K562 (cell line): Measurements from ENCODE around the gene GMPR2. TPM values are rescaled to one million over a fixed set of nuclear protein-coding genes. Genes with fewer than 3 reads are reported as not detected.
A peak's percentile ranks its signal among the peaks of the same experiment; 100 is the strongest.

ENCODE experiments used
- ATAC-seq: fragments of 200-7000 bp; cut with Tn5 transposase; 3 replicates; pipeline ENCODE4 v1.9.1; 2020; ENCODE audit warnings: moderate library complexity
- BruUV-seq: library from RNA; stranded (reverse); fragments of 400-500 nt; replicated peaks from 2 replicates; lab custom pipeline; 2021; lab: Mats Ljungman, UMichigan
- CTCF ChIA-PET: fragments of 300-600 bp; formaldehyde crosslinking; extraction: SDS; loops from one replicate; lab custom pipeline; 2021; ENCODE audit warnings: low intra/inter-chr PET ratio; lab: Yijun Ruan, JAX
- POLR2A ChIA-PET: fragments of 300-600, 350-650 bp; sonication (Branson Sonifier 250); formaldehyde crosslinking; extraction: SDS; loops from one replicate; lab custom pipeline; 2021; ENCODE audit warnings: antibody characterized with exemption, inconsistent platforms; lab: Yijun Ruan, JAX
- DNase-seq, 4 experiments: peaks; one replicate each; pipeline versions ENCODE4 v3.0.0 to v3.0.0-alpha.2; 2011 to 2018; ENCODE audit warnings: low spot score in 3 of 4, mixed read lengths in 3 of 4; ENCODE audit errors: extremely low read depth in 1 of 4
- FAIRE-seq: peaks from 2 replicates; lab custom pipeline; 2011; peaks lifted over from hg19 to GRCh38; lab: Jason Lieb, UNC
- H2AFZ ChIP-seq: 2 replicates; pipeline ENCODE4 v1.6.0; 2011; ENCODE audit warnings: low read depth, low read length, control low read depth, inconsistent platforms
- H3K27ac ChIP-seq: fragments of 200-600 bp; 3 replicates; pipeline ENCODE4 v1.8.0; 2011; ENCODE audit warnings: low read depth, mild to moderate bottlenecking, control low read depth, inconsistent platforms, low read length, moderate library complexity, mixed read lengths; ENCODE audit errors: extremely low read depth
- H3K27me3 ChIP-seq, 2 experiments: fragments of 300-600 bp in 1 of 2; 2 replicates in 1 of 2; 3 replicates in 1 of 2; pipeline versions ENCODE4 v1.6.0 to v1.8.0; 2011; ENCODE audit warnings: inconsistent platforms in 2 of 2, low read length in 2 of 2, mild to moderate bottlenecking in 1 of 2, mixed read lengths in 1 of 2, moderate library complexity in 1 of 2; ENCODE audit not compliant: control insufficient read depth in 2 of 2, insufficient read depth in 2 of 2
- H3K36me3 ChIP-seq: fragments of 300-600 bp; 3 replicates; pipeline ENCODE4 v1.8.0; 2011; ENCODE audit warnings: mild to moderate bottlenecking, low read length, inconsistent platforms; ENCODE audit not compliant: control insufficient read depth, insufficient read depth
- H3K4me1 ChIP-seq, 2 experiments: fragments of 200-600 bp in 1 of 2; replicated peaks in 1 of 2; 2 replicates in 1 of 2; 3 replicates in 1 of 2; pipeline versions ENCODE4 v1.5.1 to v1.8.0; 2011; ENCODE audit warnings: inconsistent platforms in 2 of 2, low read length in 2 of 2, mild to moderate bottlenecking in 1 of 2, mixed read lengths in 1 of 2, moderate library complexity in 1 of 2; ENCODE audit not compliant: control insufficient read depth in 2 of 2, insufficient read depth in 2 of 2
- H3K4me2 ChIP-seq: 2 replicates; pipeline ENCODE4 v1.6.1; 2011; ENCODE audit warnings: low read length, control low read depth, inconsistent platforms, mixed read lengths; ENCODE audit not compliant: insufficient read depth
- H3K4me3 ChIP-seq: fragments of 200-600 bp; sonication (generic), shearing (Covaris generic); 2 replicates; pipeline ENCODE4 v1.5.1; 2016; ENCODE audit warnings: control low read depth, inconsistent platforms
- H3K79me2 ChIP-seq: fragments of 200-600 bp; 3 replicates; pipeline ENCODE4 v1.8.0; 2011; ENCODE audit warnings: low read length, inconsistent platforms; ENCODE audit not compliant: control insufficient read depth, insufficient read depth
- H3K9ac ChIP-seq, 2 experiments: 2 replicates each; pipeline versions ENCODE4 v1.6.0 to v1.6.1; 2011; ENCODE audit warnings: low read depth in 2 of 2, low read length in 2 of 2, control low read depth in 1 of 2, inconsistent platforms in 1 of 2, mild to moderate bottlenecking in 1 of 2, mixed read lengths in 1 of 2; ENCODE audit not compliant: insufficient read depth in 1 of 2
- H3K9me1 ChIP-seq: one replicate; pipeline ENCODE4 v1.6.0; 2011; ENCODE audit warnings: inconsistent platforms, mild to moderate bottlenecking, low read length, moderate library complexity; ENCODE audit not compliant: control insufficient read depth, insufficient read depth
- H3K9me3 ChIP-seq: replicated peaks from 2 replicates; pipeline ENCODE4 v1.5.1; 2011; ENCODE audit warnings: low read depth, low read length, inconsistent platforms; ENCODE audit not compliant: control insufficient read depth, insufficient read depth
- H4K20me1 ChIP-seq: replicated peaks from 2 replicates; pipeline ENCODE4 v1.6.1; 2011; ENCODE audit warnings: low read length, inconsistent platforms, mixed read lengths; ENCODE audit not compliant: control insufficient read depth, insufficient read depth
- DIDO1 ChIP-seq: fragments of 450-650 bp; IDR thresholded peaks from 2 replicates; pipeline ENCODE4 v1.6.1; 2016; ENCODE audit warnings: low read depth, missing biosample characterization, missing genetic modification characterization
- GABPB2 ChIP-seq: fragments of 250-450 bp; sonication (Bioruptor Pico); conservative IDR thresholded peaks from 2 replicates; pipeline ENCODE4 v1.5.1; 2021; ENCODE audit warnings: mild to moderate bottlenecking
- HMG20B ChIP-seq: fragments of 250-450 bp; sonication (Bioruptor Pico); IDR thresholded peaks from 2 replicates; pipeline ENCODE4 v1.5.0; 2021; ENCODE audit warnings: mild to moderate bottlenecking
- KHSRP ChIP-seq: fragments of 450-650 bp; IDR thresholded peaks from 2 replicates; pipeline ENCODE4 v1.6.1; 2017
- RCOR1 ChIP-seq, 2 experiments: IDR thresholded peaks; 2 replicates each; pipeline ENCODE4 v1.6.1; 2012; ENCODE audit warnings: low read depth in 2 of 2, low read length in 2 of 2, borderline replicate concordance in 1 of 2, improper control_type of control experiment in 1 of 2
- STAT5B ChIP-seq: fragments of 250-450 bp; sonication (Bioruptor Pico); IDR thresholded peaks from 2 replicates; pipeline ENCODE4 v1.8.0; 2021; ENCODE audit warnings: mild to moderate bottlenecking, inconsistent platforms
- ZNF140 ChIP-seq: fragments of 250-450 bp; sonication (Bioruptor Pico); IDR thresholded peaks from 2 replicates; pipeline ENCODE4 v1.8.0; 2021; ENCODE audit warnings: moderate library complexity, mild to moderate bottlenecking, inconsistent platforms
- ZNF764 ChIP-seq: fragments of 250-450 bp; sonication (Bioruptor Pico); IDR thresholded peaks from 2 replicates; pipeline ENCODE4 v1.4.0; 2020; ENCODE audit warnings: low read depth, mild to moderate bottlenecking, moderate library complexity
- WGBS: fragments of 100-300 bp; shearing (Covaris generic); methylation state at CpG from one replicate; pipeline ENCODE4 v1.1.6; 2016; ENCODE audit warnings: low coverage, mixed read lengths; ENCODE audit not compliant: insufficient coverage; ENCODE audit errors: missing lambda C conversion rate; 5-methylcytosine and 5-hydroxymethylcytosine counted together
- in situ Hi-C: fragments of 300-500 bp; cut with MboI; formaldehyde crosslinking; loops from 4 replicates; pipeline ENCODE4 v1.15.0; 2018; ENCODE audit warnings: inconsistent platforms, mixed read lengths
- intact Hi-C: fragments of 100-400 bp; cut with micrococcal nuclease; formaldehyde crosslinking; loops from 2 replicates; pipeline ENCODE4 v1.14.2; 2022
- polyA plus RNA-seq, 8 experiments: library from polyadenylated mRNA; depleted of rRNA in 4 of 8; stranded (reverse) in 5 of 8; unstranded in 3 of 8; fragments of >200 nt; fragmentation: Nextera tagmentation in 2 of 8; fragmentation: Illumina TruSeq in 1 of 8; extraction: Ambion mirVana in 2 of 8; extraction: Trizol in 1 of 8; gene quantifications; 2 replicates each; pipeline versions ENCODE4 v1.2.1 to v1.2.3, GENCODE V29; 2011 to 2014; ENCODE audit warnings: inconsistent platforms in 1 of 8, missing spikeins in 1 of 8
- total RNA-seq, 7 experiments: library from RNA; depleted of rRNA in 6 of 7; stranded (reverse); fragments of >200 nt in 6 of 7; fragmentation: Illumina TruSeq in 2 of 7; extraction: Trizol in 2 of 7; gene quantifications; 2 replicates each; pipeline versions ENCODE4 v1.2.1 to v1.2.3, GENCODE V29; 2011 to 2021; ENCODE audit warnings: low replicate concordance in 1 of 7
- TF ChIP-seq, protein P1 (sequence below): fragments of 450-650 bp; formaldehyde crosslinking; IDR thresholded peaks from 2 replicates; pipeline ENCODE4 v1.4.0; 2020; ENCODE audit warnings: mild to moderate bottlenecking, moderate library complexity
- TF ChIP-seq, protein P2 (sequence below): fragments of 250-450 bp; sonication (Bioruptor Pico); IDR thresholded peaks from 2 replicates; pipeline ENCODE4 v1.5.0; 2021
- TF ChIP-seq, protein P3 (sequence below), 3 experiments: IDR thresholded peaks in 2 of 3; conservative IDR thresholded peaks in 1 of 3; 2 replicates each; pipeline ENCODE4 v1.5.1; 2011 to 2012; ENCODE audit warnings: low read length in 3 of 3, mild to moderate bottlenecking in 3 of 3, control low read depth in 2 of 3, improper control_type of control experiment in 1 of 3, inconsistent platforms in 1 of 3, low read depth in 1 of 3, mixed read lengths in 1 of 3, moderate library complexity in 1 of 3; ENCODE audit not compliant: insufficient read depth in 2 of 3

GMPR2 gene
- total and polyA plus RNA-seq, 9 of the 15 experiments (the other 6 are each of a cell fraction or from before 2014, with no cell fraction given), result 26.4 to 67.4 (median 36.3) TPM

DNA sequence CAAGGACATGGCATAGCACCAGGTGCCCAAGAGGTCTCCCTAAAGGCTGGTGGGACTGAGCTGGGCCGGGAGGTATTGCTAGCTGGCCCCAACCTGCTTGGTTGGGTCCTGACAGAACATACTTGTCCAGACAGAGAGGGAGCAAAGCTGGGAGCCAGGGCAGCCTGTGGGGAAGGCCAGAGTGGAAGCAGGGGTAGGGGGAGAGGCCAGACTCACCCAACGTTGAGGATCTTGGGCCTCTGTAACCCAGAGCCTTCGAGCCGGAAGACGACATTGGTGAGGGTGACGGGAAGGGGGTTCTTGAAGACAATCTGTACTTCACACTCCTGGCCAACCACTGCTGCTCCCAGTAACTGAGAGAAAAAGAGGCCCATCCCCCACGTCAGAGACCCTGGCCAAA lies 21.2 kb downstream of the GMPR2 start:
- WGBS, result 87% methylated on average over 5 of the region's 7 CpGs
- CTCF ChIA-PET, result no interaction called here
- no peak for FAIRE-seq

DNA sequence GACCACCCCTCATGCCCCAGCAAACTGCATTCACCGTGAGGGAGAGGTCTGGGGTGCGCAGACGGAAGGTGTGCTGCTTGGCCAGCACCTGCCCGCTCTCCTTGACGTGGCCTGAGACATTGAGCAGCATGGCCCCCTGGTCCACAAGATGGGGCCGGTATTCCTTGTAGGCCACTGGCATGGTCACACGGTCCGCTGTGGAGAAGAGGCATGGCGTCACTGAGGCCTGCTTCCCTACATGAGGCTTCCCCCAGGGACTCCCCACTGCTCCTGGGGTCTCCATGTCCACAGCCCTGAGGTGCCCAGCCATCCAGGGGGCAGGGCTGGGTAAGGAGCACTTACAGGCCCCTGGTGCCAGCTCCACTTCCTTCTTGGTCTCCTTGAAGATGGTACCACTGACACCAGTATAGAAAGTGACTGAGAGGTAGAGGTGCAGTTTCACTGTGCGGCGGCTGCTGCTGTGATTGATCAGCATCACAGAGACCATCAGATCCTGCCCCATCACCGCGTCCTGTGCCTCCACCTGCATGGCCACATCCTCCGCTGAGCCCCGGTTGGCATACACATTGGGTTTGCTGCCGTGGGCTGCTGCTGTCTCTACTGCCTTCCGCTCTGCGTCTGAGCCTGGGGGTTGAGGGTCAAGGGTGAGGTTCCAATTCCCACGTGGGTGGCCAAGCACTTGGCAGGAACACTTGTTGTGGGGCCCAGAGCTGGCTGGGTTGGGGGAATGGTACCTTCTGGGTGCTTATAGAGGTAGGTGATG lies 22.1 kb downstream of the GMPR2 start:
- no peak overlapping the region for H2AFZ ChIP-seq
- H3K9ac ChIP-seq, result 0 out of 4 replicates have a peak overlapping the region, but pooled peaks of 1 of the 2 experiments have one; percentile 13
- in situ Hi-C loops (no loop called here), intact Hi-C loops (no loop called here)
- no peaks in the 10 kb centered on the region; the same call in 1 of the 3 replicates for H3K36me3 ChIP-seq
- no peaks in the 10 kb centered on the region for H4K20me1 ChIP-seq
- H3K4me1 ChIP-seq, result peaks cover 22 to 41% of the 10 kb centered on the region in 2 experiments; a peak in 4 of 5 replicates
- CTCF ChIA-PET, result no interaction called here
- DNase-seq (no peak), FAIRE-seq (no peak), ATAC-seq (no peak)
- H3K27me3 ChIP-seq, result no peaks in the 10 kb centered on the region
- no peaks in the 10 kb centered on the region for H3K79me2 ChIP-seq
- no peak overlapping the region for H3K4me3 ChIP-seq
- no peak overlapping the region for H3K4me2 ChIP-seq
- POLR2A ChIA-PET, result interaction anchor here (0.7 kb wide), 1 partner anchor 13 kb away, joined by 3 read pairs; no protein-coding TSS in a partner anchor
- H3K27ac ChIP-seq, result no peak overlapping the region
- BruUV-seq, result no TSS peak
- no peaks in the 10 kb centered on the region for H3K9me1 ChIP-seq
- no peaks in the 10 kb centered on the region for H3K9me3 ChIP-seq
- 88% methylated on average over 15 of the region's 19 CpGs for WGBS
- no peak for TF ChIP-seq RCOR1 (IDR thresholded peaks at IDR 0.05; ENCODE audit: borderline replicate concordance in 1 of 2, low read depth in 2 of 2, low read length in 2 of 2)
- TF ChIP-seq, protein P1, sequence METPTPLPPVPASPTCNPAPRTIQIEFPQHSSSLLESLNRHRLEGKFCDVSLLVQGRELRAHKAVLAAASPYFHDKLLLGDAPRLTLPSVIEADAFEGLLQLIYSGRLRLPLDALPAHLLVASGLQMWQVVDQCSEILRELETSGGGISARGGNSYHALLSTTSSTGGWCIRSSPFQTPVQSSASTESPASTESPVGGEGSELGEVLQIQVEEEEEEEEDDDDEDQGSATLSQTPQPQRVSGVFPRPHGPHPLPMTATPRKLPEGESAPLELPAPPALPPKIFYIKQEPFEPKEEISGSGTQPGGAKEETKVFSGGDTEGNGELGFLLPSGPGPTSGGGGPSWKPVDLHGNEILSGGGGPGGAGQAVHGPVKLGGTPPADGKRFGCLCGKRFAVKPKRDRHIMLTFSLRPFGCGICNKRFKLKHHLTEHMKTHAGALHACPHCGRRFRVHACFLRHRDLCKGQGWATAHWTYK, result no peak
- TF ChIP-seq DIDO1, result no peak
- no peak for TF ChIP-seq HMG20B (CRISPR knock-in tag)
- no peak for TF ChIP-seq ZNF764 (CRISPR knock-in tag)
- TF ChIP-seq, protein P2, sequence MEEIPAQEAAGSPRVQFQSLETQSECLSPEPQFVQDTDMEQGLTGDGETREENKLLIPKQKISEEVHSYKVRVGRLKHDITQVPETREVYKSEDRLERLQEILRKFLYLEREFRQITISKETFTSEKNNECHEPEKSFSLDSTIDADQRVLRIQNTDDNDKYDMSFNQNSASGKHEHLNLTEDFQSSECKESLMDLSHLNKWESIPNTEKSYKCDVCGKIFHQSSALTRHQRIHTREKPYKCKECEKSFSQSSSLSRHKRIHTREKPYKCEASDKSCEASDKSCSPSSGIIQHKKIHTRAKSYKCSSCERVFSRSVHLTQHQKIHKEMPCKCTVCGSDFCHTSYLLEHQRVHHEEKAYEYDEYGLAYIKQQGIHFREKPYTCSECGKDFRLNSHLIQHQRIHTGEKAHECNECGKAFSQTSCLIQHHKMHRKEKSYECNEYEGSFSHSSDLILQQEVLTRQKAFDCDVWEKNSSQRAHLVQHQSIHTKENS (CRISPR knock-in tag), result no peak
- TF ChIP-seq, protein P3, sequence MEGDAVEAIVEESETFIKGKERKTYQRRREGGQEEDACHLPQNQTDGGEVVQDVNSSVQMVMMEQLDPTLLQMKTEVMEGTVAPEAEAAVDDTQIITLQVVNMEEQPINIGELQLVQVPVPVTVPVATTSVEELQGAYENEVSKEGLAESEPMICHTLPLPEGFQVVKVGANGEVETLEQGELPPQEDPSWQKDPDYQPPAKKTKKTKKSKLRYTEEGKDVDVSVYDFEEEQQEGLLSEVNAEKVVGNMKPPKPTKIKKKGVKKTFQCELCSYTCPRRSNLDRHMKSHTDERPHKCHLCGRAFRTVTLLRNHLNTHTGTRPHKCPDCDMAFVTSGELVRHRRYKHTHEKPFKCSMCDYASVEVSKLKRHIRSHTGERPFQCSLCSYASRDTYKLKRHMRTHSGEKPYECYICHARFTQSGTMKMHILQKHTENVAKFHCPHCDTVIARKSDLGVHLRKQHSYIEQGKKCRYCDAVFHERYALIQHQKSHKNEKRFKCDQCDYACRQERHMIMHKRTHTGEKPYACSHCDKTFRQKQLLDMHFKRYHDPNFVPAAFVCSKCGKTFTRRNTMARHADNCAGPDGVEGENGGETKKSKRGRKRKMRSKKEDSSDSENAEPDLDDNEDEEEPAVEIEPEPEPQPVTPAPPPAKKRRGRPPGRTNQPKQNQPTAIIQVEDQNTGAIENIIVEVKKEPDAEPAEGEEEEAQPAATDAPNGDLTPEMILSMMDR (IDR thresholded peaks at IDR 0.05 in 2 of 3, conservative IDR thresholded peaks at IDR 0.05 in 1 of 3; ENCODE audit: insufficient read depth in 2 of 3, low read depth in 1 of 3, low read length in 3 of 3), result no peak
- no peak for TF ChIP-seq ZNF140 (CRISPR knock-in tag)
- no peak for TF ChIP-seq GABPB2 (CRISPR knock-in tag)

More for the DNA sequence above, 21.2 kb downstream of the GMPR2 start:
- no peak overlapping the region for H3K27ac ChIP-seq
- H3K9me3 ChIP-seq, result no peaks in the 10 kb centered on the region
- in situ Hi-C loops (no loop called here), intact Hi-C loops (no loop called here)
- POLR2A ChIA-PET, result no interaction called here
- H4K20me1 ChIP-seq, result no peaks in the 10 kb centered on the region
- H3K9me1 ChIP-seq, result no peaks in the 10 kb centered on the region
- no peaks in the 10 kb centered on the region for H3K79me2 ChIP-seq
- no peak overlapping the region for H3K4me3 ChIP-seq
- no TSS peak for BruUV-seq
- H3K4me2 ChIP-seq, result no peak overlapping the region
- no peaks in the 10 kb centered on the region for H3K27me3 ChIP-seq
- no peak for DNase-seq
- no peak overlapping the region for H3K9ac ChIP-seq
- no peak overlapping the region for H2AFZ ChIP-seq
- H3K36me3 ChIP-seq, result no peaks in the 10 kb centered on the region; the same call in 1 of the 3 replicates
- ATAC-seq, result no peak
- H3K4me1 ChIP-seq, result peaks cover 22 to 37% of the 10 kb centered on the region in 2 experiments; a peak in 4 of 5 replicates
- TF ChIP-seq KHSRP, result no peak
- no peak for TF ChIP-seq STAT5B (CRISPR knock-in tag)
